ENCODE data around the gene MRGPRF.

- TF ChIP-seq CTCF (IDR thresholded peaks at IDR 0.05) (no peak), POLR2A (IDR thresholded peaks at IDR 0.05) (no peak)
These were observed 44.8 kb upstream of the MRGPRF start for GRCh38 chr11:69057801-69058200.
